ENCODE measurements around the gene PPP2R3A.
A peak's percentile ranks its signal among the peaks of the same experiment; 100 is the strongest.
"Not testable (repeated sequence)": the region's sequence is repeated elsewhere in the genome, so short reads cannot be mapped to it uniquely, and the experiment has no call there.

Gene PPP2R3A

DNA sequence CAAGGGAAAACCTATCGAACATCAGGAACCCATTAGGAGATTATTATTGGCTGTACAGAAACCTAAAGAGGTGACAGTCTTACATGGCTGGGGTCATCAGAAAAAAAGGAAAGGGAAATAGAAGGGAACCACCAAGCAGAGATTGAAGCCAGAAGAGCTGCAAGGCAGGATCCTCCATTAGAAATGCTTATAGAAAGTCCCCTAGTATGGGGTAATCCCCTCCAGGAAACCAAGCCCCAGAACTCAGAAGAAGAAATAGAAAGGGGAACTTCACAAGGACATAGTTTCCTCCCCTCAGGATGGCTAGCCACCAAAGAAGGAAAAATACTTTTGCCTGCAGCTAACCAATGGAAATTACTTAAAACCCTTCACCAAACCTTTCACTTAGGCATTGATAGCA, 27.8 kb upstream of the PPP2R3A start:
- not testable (repeated sequence) for H3K4me1 Mint-ChIP-seq (ENCODE audit: low read depth); H3K4me3 Mint-ChIP-seq; H3K27ac Mint-ChIP-seq

GRCh38 chr3:135944831-135945230, 20.7 kb upstream of the PPP2R3A start:
- Mint-ChIP-seq H3K27me3 (ENCODE audit: low read depth) (no peaks in the 10 kb centered on the region), H3K36me3 (ENCODE audit: low read depth) (no peaks in the 10 kb centered on the region), H3K27ac (no peak overlapping the region), H3K9me3 (no peaks in the 10 kb centered on the region), H3K4me1 (ENCODE audit: low read depth) (no peaks in the 10 kb centered on the region), H3K4me3 (no peak overlapping the region)
- no peak for DNase-seq (ENCODE audit: low spot score)

More for the DNA sequence above, 27.8 kb upstream of the PPP2R3A start:
- not testable (repeated sequence) for H3K27me3 Mint-ChIP-seq (ENCODE audit: low read depth); H3K36me3 Mint-ChIP-seq (ENCODE audit: low read depth); H3K9me3 Mint-ChIP-seq; DNase-seq (ENCODE audit: low spot score)

DNA sequence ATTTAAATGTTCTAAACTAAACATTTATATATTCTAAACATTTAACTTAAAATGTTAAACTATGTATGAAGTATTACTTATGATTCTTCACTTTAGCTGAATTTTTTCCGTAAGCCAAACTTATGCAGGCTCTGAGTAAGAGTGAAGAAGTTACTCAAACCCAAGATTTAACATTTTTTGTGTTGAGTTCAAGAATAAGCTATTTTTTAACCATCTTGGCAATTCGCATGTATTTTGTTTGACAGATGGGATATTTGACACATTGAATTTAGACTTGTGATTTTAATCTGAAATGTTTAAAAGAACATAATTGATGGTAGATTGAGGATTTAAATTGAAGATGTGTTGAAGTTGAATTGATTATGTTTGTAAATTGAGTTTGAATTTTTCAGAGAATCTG, 14.6 kb upstream of the PPP2R3A start:
- Mint-ChIP-seq H3K27me3 (ENCODE audit: low read depth) (peaks cover 6% of the 10 kb centered on the region), H3K4me3 (no peak overlapping the region), H3K4me1 (ENCODE audit: low read depth) (no peaks in the 10 kb centered on the region), H3K9me3 (no peaks in the 10 kb centered on the region), H3K27ac (no peak overlapping the region), H3K36me3 (ENCODE audit: low read depth) (no peaks in the 10 kb centered on the region)
- no peak for DNase-seq (ENCODE audit: low spot score)

DNA sequence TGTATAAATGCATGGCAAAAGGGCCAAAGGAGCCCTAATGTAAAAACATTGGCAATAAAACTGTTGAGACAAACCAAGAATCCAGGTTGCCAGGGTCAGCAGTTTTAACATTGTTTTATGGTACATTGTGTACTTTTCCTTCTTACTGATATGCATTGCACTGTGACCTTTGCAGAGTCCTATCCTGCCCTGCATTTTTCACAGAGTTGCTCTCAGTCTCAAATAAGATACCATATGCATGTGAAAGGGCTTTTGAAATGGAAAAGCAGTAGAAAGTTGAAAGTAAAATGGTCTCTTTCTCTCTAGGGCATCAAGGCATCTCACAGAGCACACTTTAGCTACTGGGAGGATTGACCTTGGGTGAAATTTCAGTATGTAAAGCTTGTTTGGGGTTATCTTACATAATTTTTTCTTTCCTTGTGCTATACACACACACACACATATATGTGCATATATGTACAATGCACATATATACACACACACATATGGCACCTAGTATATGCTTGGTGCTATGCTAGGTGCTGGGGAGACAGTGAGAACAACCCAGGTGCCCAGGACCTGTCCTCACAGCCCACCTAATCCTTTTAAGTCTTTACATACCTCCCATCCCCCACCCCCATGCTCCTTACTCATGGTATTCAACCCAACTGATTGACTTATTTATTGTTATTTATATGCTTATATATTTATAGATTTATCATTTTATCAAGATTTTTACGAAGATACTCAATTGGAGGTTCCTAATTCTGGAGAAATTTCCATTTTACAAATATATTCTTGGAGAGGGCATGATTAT, 1.2 kb upstream of the PPP2R3A start:
- H3K9me3 Mint-ChIP-seq, result peaks cover 22% of the 10 kb centered on the region

DNA sequence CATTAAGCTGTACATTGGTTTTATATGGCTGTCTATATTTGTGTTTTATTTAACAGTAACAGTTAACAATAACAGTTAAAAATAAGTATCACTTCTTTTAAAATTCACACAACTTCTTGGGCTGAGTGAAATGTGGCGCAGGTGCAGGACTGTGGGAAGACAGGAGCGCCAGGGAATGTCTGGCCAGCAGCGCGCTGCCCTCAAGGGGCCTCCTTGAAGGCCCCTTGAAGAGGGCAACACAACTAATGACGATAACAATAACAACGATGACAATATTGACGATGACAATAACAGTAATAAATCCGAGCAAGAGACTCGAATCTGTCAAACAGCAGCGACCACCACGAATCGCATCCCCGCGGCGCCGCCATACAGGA, 411 bp upstream of the PPP2R3A start:
- Mint-ChIP-seq H3K27ac (no peak overlapping the region), H3K4me3 (peak overlapping the region; percentile 71), H3K27me3 (ENCODE audit: low read depth) (peaks cover 31% of the 10 kb centered on the region), H3K36me3 (ENCODE audit: low read depth) (no peaks in the 10 kb centered on the region), H3K9me3 (peaks cover 18% of the 10 kb centered on the region), H3K4me1 (ENCODE audit: low read depth) (no peaks in the 10 kb centered on the region)
- DNase-seq (ENCODE audit: low spot score), result no peak

More for the DNA sequence above, 1.2 kb upstream of the PPP2R3A start:
- Mint-ChIP-seq H3K27me3 (ENCODE audit: low read depth) (peaks cover 31% of the 10 kb centered on the region), H3K4me1 (ENCODE audit: low read depth) (no peaks in the 10 kb centered on the region), H3K27ac (no peak overlapping the region), H3K4me3 (no peak overlapping the region), H3K36me3 (ENCODE audit: low read depth) (no peaks in the 10 kb centered on the region)
- DNase-seq (ENCODE audit: low spot score), result no peak

DNA sequence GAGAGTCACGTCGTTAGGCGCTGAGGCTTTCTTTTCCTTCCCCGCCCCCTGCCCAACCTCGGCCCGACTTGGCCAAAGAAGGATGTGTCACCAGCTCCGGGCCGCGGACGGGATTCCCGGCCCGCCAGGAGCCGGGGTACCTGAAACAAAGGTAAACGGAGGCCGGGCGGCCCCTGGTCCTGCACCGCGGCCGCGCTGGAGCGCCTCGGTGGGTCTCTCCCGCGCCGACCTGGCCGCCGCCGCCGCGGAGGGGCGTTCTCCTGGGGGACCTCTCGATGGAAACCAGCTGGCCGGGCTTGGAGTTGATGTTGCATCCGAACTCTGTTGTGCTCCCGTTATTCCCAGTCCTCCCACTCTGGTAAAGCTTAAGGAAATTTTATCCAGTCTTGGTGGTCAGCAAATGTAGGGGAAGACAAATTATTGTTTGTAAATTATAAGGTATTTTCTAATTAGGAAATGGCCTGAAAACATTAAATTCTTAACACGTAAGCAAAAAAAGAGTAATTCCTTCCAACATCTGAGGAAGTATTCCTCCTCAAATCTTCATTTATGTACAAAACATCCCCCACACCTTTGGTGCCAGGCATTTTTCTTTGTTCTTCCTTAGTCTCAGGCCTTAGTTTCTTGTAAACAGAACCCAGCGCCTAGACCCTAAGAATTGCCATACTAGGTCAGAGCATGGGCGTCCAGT, 888 bp downstream of the PPP2R3A start:
- no peaks in the 10 kb centered on the region for H3K36me3 Mint-ChIP-seq (ENCODE audit: low read depth)
- H3K9me3 Mint-ChIP-seq, result peaks cover 7% of the 10 kb centered on the region
- H3K4me3 Mint-ChIP-seq, result peak overlapping the region; percentile 74
- DNase-seq (ENCODE audit: low spot score), result no peak
- peaks cover 34% of the 10 kb centered on the region for H3K27me3 Mint-ChIP-seq (ENCODE audit: low read depth)
- H3K4me1 Mint-ChIP-seq (ENCODE audit: low read depth), result no peaks in the 10 kb centered on the region
- H3K27ac Mint-ChIP-seq, result no peak overlapping the region

GRCh38 chr3:135966962-135967274, 1.4 kb downstream of the PPP2R3A start:
- DNase-seq (ENCODE audit: low spot score), result no peak
- H3K27me3 Mint-ChIP-seq (ENCODE audit: low read depth), result peaks cover 34% of the 10 kb centered on the region
- H3K36me3 Mint-ChIP-seq (ENCODE audit: low read depth), result no peaks in the 10 kb centered on the region
- H3K9me3 Mint-ChIP-seq, result peaks cover 4% of the 10 kb centered on the region
- H3K4me1 Mint-ChIP-seq (ENCODE audit: low read depth), result no peaks in the 10 kb centered on the region
- H3K27ac Mint-ChIP-seq, result no peak overlapping the region
- peak overlapping the region; percentile 74 for H3K4me3 Mint-ChIP-seq

DNA sequence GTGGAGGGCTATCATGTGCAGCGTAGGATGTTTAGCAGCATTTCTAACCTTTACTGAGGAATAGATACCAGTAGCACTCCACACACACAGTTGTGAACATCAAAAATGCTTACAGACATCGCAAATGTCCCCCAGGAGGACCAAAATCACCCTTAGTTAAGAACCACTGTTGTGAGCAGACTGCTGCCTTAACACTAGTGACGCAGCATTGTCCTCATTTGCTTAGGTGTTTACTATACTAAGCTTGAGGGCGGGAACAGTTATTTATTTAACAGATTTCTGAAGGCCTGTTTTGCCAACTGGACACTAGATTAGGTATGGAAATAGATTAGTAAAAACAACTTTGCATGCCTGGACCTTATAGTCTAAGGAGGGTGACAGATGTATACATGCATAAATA, 2.3 kb downstream of the PPP2R3A start:
- H3K4me3 Mint-ChIP-seq, result no peak overlapping the region
- H3K9me3 Mint-ChIP-seq, result no peaks in the 10 kb centered on the region
- H3K4me1 Mint-ChIP-seq (ENCODE audit: low read depth), result no peaks in the 10 kb centered on the region
- H3K36me3 Mint-ChIP-seq (ENCODE audit: low read depth), result no peaks in the 10 kb centered on the region
- H3K27ac Mint-ChIP-seq, result no peak overlapping the region
- H3K27me3 Mint-ChIP-seq (ENCODE audit: low read depth), result peaks cover 34% of the 10 kb centered on the region
- no peak for DNase-seq (ENCODE audit: low spot score)

GRCh38 chr3:135970506-135971116, 5.1 kb downstream of the PPP2R3A start:
- DNase-seq (ENCODE audit: low spot score), result no peak

DNA sequence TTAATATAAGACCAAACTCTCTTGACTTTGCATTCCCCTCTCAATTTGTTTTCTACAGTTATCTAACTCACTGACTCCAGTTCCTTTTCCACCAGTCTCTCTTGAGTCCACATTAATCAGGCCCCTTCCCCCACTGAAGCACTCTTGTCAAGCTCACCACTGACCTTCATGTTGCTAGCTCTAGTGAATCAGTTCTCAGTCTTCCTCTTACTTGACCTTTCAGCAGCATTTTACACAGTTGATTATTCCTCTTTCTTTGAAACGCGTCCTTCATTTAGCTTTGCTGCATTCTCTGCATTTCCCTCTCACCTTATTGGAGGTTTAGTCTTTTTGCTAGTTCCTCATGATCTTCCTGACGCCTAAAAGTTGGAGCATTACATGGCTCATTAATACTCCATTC, 8.3 kb downstream of the PPP2R3A start:
- Mint-ChIP-seq H3K27ac (no peak overlapping the region), H3K4me1 (ENCODE audit: low read depth) (no peaks in the 10 kb centered on the region), H3K4me3 (no peak overlapping the region), H3K9me3 (no peaks in the 10 kb centered on the region), H3K27me3 (ENCODE audit: low read depth) (peaks cover 19% of the 10 kb centered on the region), H3K36me3 (ENCODE audit: low read depth) (no peaks in the 10 kb centered on the region)
- DNase-seq (ENCODE audit: low spot score), result no peak

More at GRCh38 chr3:135970506-135971116, 5.1 kb downstream of the PPP2R3A start:
- H3K4me3 Mint-ChIP-seq, result no peak overlapping the region
- no peaks in the 10 kb centered on the region for H3K4me1 Mint-ChIP-seq (ENCODE audit: low read depth)
- H3K9me3 Mint-ChIP-seq, result no peaks in the 10 kb centered on the region
- H3K36me3 Mint-ChIP-seq (ENCODE audit: low read depth), result no peaks in the 10 kb centered on the region
- H3K27me3 Mint-ChIP-seq (ENCODE audit: low read depth), result peaks cover 39% of the 10 kb centered on the region
- H3K27ac Mint-ChIP-seq, result no peak overlapping the region

- H3K4me3 Mint-ChIP-seq, result no peak overlapping the region
- H3K27me3 Mint-ChIP-seq (ENCODE audit: low read depth), result peaks cover 15% of the 10 kb centered on the region
- H3K4me1 Mint-ChIP-seq (ENCODE audit: low read depth), result no peaks in the 10 kb centered on the region
- DNase-seq (ENCODE audit: low spot score), result no peak
- H3K9me3 Mint-ChIP-seq, result no peaks in the 10 kb centered on the region
- no peaks in the 10 kb centered on the region for H3K36me3 Mint-ChIP-seq (ENCODE audit: low read depth)
- no peak overlapping the region for H3K27ac Mint-ChIP-seq
These were observed 9.5 kb downstream of the PPP2R3A start for GRCh38 chr3:135975053-135975452.

GRCh38 chr3:135975536-135975935, 10.0 kb downstream of the PPP2R3A start:
- no peaks in the 10 kb centered on the region for H3K4me1 Mint-ChIP-seq (ENCODE audit: low read depth)
- no peaks in the 10 kb centered on the region for H3K36me3 Mint-ChIP-seq (ENCODE audit: low read depth)
- peaks cover 12% of the 10 kb centered on the region for H3K27me3 Mint-ChIP-seq (ENCODE audit: low read depth)
- H3K4me3 Mint-ChIP-seq, result no peak overlapping the region
- no peak overlapping the region for H3K27ac Mint-ChIP-seq
- H3K9me3 Mint-ChIP-seq, result no peaks in the 10 kb centered on the region
- no peak for DNase-seq (ENCODE audit: low spot score)

DNA sequence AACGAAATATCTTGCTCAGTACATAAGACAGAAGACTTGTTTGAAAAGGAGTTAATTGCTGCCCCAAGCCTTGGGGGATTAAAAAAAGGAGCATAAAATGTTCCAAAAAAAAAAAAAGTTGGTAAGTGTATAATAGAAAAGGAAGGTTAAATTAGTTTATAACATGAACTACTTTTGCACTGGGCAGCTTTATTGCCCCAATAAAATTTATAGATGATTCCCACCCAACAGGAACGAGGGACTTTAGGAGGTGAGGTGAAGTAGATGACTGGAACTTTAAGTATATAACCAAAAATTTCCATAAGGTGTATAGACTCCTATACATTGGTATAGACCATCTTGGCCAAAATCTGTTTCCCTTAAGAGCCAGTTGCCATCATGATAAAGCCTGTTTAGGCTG, 14.8 kb downstream of the PPP2R3A start:
- Mint-ChIP-seq H3K27me3 (ENCODE audit: low read depth) (peaks cover 4% of the 10 kb centered on the region), H3K9me3 (no peaks in the 10 kb centered on the region), H3K4me3 (no peak overlapping the region), H3K4me1 (ENCODE audit: low read depth) (no peaks in the 10 kb centered on the region), H3K27ac (no peak overlapping the region), H3K36me3 (ENCODE audit: low read depth) (no peaks in the 10 kb centered on the region)
- no peak for DNase-seq (ENCODE audit: low spot score)

DNA sequence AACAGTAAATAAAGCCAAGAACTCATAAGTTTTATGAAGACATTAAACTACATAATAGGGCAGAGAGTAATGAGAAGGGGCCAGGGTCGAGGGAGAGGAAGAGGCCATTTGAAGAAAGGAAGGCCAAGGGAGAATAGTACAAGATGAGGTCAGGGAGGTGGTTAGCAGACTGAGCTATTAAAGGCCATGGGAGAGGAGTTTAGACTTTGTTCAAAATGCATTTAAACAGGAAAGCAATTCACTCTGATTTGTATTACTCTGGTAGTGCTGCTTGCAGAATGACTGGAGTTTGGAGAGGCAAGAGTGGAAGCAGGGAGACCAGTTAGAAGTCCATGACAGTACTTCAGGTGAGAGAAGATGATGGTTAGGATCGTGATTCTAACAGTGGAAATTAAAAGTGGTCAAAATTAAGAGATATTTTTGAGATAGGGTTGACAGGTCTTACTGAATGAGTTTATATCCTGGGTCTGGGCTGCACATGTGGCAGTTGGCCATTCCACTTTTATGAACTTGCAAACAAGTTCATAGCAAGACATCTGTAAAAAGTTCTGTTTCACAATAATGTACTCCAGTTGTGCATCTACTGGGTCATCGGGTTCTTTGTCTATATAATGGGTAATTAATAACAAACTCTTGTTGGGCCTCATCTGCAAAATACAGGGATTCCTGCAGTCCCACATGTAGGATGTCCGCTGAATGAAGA, 16.3 kb downstream of the PPP2R3A start:
- no peaks in the 10 kb centered on the region for H3K9me3 Mint-ChIP-seq
- H3K4me1 Mint-ChIP-seq (ENCODE audit: low read depth), result no peaks in the 10 kb centered on the region
- H3K4me3 Mint-ChIP-seq, result no peak overlapping the region
- no peaks in the 10 kb centered on the region for H3K36me3 Mint-ChIP-seq (ENCODE audit: low read depth)
- no peak for DNase-seq (ENCODE audit: low spot score)
- H3K27ac Mint-ChIP-seq, result no peak overlapping the region
- peaks cover 4% of the 10 kb centered on the region for H3K27me3 Mint-ChIP-seq (ENCODE audit: low read depth)

Measured in T-helper 2 cell treated with Interferon-gamma antibody and Interleukin-4, amounts not matched to agents 5 μg/mL and 100 μg/mL, for 36 hours (primary cell).